ENCODE data around the gene OSBPL9. TPM values are rescaled to one million over a fixed set of nuclear protein-coding genes. Genes with fewer than 3 reads are reported as not detected.

The OSBPL9 gene
- total and polyA plus RNA-seq, 10 of the 15 experiments (the other 5 are each of a cell fraction or from before 2014, with no cell fraction given): 25.9 to 156 (median 108) TPM

DNA sequence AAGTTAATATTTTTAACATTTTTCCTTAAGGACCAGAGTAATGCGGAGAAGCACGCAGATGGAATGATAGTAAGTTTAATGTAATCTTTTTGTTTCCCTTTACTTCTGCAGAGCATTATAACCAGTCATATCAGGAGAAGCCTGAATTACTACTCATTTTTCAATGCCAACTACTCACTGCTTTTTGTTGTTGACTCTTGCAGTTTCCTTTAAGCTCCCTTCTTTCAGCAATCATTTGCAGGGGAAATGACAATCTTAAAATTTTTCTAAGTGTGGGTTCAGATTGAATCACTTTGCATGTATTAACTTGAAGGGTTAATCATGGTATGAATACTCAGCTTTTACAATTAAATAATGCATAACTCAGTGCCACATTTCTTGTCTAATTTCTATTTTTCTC is 139.4 kb downstream of the OSBPL9 start (continued):
- TF ChIP-seq, protein P1, sequence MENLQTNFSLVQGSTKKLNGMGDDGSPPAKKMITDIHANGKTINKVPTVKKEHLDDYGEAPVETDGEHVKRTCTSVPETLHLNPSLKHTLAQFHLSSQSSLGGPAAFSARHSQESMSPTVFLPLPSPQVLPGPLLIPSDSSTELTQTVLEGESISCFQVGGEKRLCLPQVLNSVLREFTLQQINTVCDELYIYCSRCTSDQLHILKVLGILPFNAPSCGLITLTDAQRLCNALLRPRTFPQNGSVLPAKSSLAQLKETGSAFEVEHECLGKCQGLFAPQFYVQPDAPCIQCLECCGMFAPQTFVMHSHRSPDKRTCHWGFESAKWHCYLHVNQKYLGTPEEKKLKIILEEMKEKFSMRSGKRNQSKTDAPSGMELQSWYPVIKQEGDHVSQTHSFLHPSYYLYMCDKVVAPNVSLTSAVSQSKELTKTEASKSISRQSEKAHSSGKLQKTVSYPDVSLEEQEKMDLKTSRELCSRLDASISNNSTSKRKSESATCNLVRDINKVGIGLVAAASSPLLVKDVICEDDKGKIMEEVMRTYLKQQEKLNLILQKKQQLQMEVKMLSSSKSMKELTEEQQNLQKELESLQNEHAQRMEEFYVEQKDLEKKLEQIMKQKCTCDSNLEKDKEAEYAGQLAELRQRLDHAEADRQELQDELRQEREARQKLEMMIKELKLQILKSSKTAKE (IDR thresholded peaks at IDR 0.05; ENCODE audit: low read depth, poor library complexity, severe bottlenecking): no peak
- TF ChIP-seq GATAD2B (conservative IDR thresholded peaks at IDR 0.05; ENCODE audit: low read depth): no peak

DNA sequence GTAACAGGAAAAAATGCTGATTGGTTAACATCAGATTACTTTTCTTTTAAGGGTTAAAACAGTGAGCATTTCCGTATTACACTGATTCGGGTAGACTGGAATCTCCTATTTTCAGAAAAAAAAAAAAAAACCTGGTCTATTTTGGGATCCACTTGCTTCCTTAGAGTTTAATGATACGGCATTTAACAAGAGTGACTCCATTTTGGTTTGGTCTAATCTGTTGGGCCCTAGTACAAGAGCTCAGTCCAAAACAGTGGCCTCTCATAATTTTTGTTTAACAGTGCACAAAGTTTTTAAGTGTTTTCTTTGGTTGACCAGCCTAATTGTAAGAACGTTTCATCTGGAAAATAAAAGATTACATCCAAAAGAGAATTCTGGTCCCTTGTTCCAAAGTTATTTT is 141.4 kb downstream of the OSBPL9 start:
- no peak for ATAC-seq
- SMC1A ChIA-PET (ENCODE audit: uncharacterized antibody, unreplicated experiment): interaction anchor here (0.6 to 1.4 kb wide), 3 partner anchors 11 to 67 kb away, joined by 3 to 4 read pairs (median 3); no protein-coding TSS in a partner anchor
- Histone ChIP-seq H3K4me2 (ENCODE audit: control insufficient read depth, insufficient read depth) (no peak overlapping the region), H4K20me1 (ENCODE audit: control insufficient read depth, insufficient read depth) (no peaks in the 10 kb centered on the region), H3K9ac (ENCODE audit: control insufficient read depth, insufficient read depth, low read length) (no peak overlapping the region), H2AFZ (ENCODE audit: control insufficient read depth, low read depth, low read length) (no peak overlapping the region), H3K4me1 (ENCODE audit: control insufficient read depth, insufficient read depth, low read length) (no peaks in the 10 kb centered on the region; the same call in 1 of the 2 replicates), H3K4me3 (no peak overlapping the region), H3K27me3 (replicated peaks in 1 of 2; ENCODE audit: control insufficient read depth in 2 of 2, insufficient read depth in 2 of 2, low read length in 1 of 2) (no peaks in the 10 kb centered on the region), H3K9me3 (replicated peaks; ENCODE audit: control insufficient read depth, insufficient read depth, low read length) (no peaks in the 10 kb centered on the region), H3K36me3 (ENCODE audit: control insufficient read depth in 2 of 2, insufficient read depth in 2 of 2, low read length in 1 of 2) (peaks cover 2 to 8% of the 10 kb centered on the region in 2 experiments), H3K27ac (ENCODE audit: control insufficient read depth, insufficient read depth) (no peak overlapping the region), H3K79me2 (ENCODE audit: control insufficient read depth, insufficient read depth, low read length) (no peaks in the 10 kb centered on the region)
- DNase-seq (ENCODE audit: low read depth, low spot score): no peak
- POLR2A ChIA-PET: interaction anchor here (0.7 kb wide), 1 partner anchor 11 kb away, joined by 3 read pairs; no protein-coding TSS in a partner anchor
- no TSS peak for BruUV-seq (replicated peaks)
- 98% methylated on average over 4 of the region's 4 CpGs for WGBS (ENCODE audit: insufficient coverage, insufficient replicate concordance, low lambda C conversion rate, missing lambda C conversion rate)
- intact Hi-C loops (cut with micrococcal nuclease; ENCODE audit: unreplicated experiment) (loop anchor here (5.0 kb wide), 1 partner anchor 81 kb away; no protein-coding TSS in a partner anchor), in situ Hi-C loops (cut with MboI) (no loop called here)
- RAD21 ChIA-PET (ENCODE audit: unreplicated experiment): interaction anchor here (1.0 kb wide), 1 partner anchor 94 kb away, joined by 3 read pairs; no protein-coding TSS in a partner anchor
- no peak for TF ChIP-seq MEF2A (IDR thresholded peaks at IDR 0.05; ENCODE audit: insufficient read depth, low read depth, low read length)
- no peak for TF ChIP-seq FOS (IDR thresholded peaks at IDR 0.05; ENCODE audit: borderline replicate concordance, extremely low read depth, insufficient read length)
- no peak for TF ChIP-seq RUNX3 (IDR thresholded peaks at IDR 0.05; ENCODE audit: low read length)
- no peak for TF ChIP-seq ZSCAN29 (IDR thresholded peaks at IDR 0.05)
- TF ChIP-seq KLF5 (IDR thresholded peaks at IDR 0.05; ENCODE audit: partially characterized antibody): no peak
- FAIRE-seq: no peak
- CTCF ChIA-PET: interaction anchor here (4.3 kb wide), 1 partner anchor 11 kb away, joined by 17 read pairs; no protein-coding TSS in a partner anchor
